Mammary epithelial cell (primary cell): Measurements from ENCODE around the gene MARCHF3.

Experiments
- CTCF ChIP-seq, 2 donors: IDR thresholded peaks in 1 of 2; conservative IDR thresholded peaks in 1 of 2; 2 replicates each; pipeline ENCODE4 v1.5.1; 2011 to 2012; ENCODE audit warnings: inconsistent platforms in 2 of 2, low read length in 2 of 2, mild to moderate bottlenecking in 2 of 2, control low read depth in 1 of 2, low read depth in 1 of 2; ENCODE audit not compliant: insufficient read depth in 1 of 2; ENCODE audit errors: extremely low read depth in 1 of 2
- EZH2 ChIP-seq: IDR thresholded peaks from 2 replicates; pipeline ENCODE4 v1.6.1; 2012; ENCODE audit warnings: low read length, inconsistent platforms, borderline replicate concordance

GRCh38 chr5:126988021-126988569 lies 42.3 kb downstream of the MARCHF3 start:
- TF ChIP-seq CTCF (conservative IDR thresholded peaks at IDR 0.05 in 1 of 2, IDR thresholded peaks at IDR 0.05 in 1 of 2; ENCODE audit: extremely low read depth in 1 of 2, insufficient read depth in 1 of 2, low read depth in 1 of 2, low read length in 2 of 2), result no peak
- TF ChIP-seq EZH2, result no peak
